ENCODE data around the gene UBE2G2.

UBE2G2 gene

GRCh38 chr21:44727321-44727720, 74.3 kb downstream of the UBE2G2 start:
- no peak for TF ChIP-seq TCF12 (IDR thresholded peaks at IDR 0.05; ENCODE audit: low read depth)
- no peak for TF ChIP-seq ZBTB7A (IDR thresholded peaks at IDR 0.05; ENCODE audit: low read depth)
- no peak for TF ChIP-seq YY1 (IDR thresholded peaks at IDR 0.05; ENCODE audit: low read depth)
- TF ChIP-seq CREB1 (IDR thresholded peaks at IDR 0.05; ENCODE audit: low read depth) = no peak
- TF ChIP-seq, protein P1, sequence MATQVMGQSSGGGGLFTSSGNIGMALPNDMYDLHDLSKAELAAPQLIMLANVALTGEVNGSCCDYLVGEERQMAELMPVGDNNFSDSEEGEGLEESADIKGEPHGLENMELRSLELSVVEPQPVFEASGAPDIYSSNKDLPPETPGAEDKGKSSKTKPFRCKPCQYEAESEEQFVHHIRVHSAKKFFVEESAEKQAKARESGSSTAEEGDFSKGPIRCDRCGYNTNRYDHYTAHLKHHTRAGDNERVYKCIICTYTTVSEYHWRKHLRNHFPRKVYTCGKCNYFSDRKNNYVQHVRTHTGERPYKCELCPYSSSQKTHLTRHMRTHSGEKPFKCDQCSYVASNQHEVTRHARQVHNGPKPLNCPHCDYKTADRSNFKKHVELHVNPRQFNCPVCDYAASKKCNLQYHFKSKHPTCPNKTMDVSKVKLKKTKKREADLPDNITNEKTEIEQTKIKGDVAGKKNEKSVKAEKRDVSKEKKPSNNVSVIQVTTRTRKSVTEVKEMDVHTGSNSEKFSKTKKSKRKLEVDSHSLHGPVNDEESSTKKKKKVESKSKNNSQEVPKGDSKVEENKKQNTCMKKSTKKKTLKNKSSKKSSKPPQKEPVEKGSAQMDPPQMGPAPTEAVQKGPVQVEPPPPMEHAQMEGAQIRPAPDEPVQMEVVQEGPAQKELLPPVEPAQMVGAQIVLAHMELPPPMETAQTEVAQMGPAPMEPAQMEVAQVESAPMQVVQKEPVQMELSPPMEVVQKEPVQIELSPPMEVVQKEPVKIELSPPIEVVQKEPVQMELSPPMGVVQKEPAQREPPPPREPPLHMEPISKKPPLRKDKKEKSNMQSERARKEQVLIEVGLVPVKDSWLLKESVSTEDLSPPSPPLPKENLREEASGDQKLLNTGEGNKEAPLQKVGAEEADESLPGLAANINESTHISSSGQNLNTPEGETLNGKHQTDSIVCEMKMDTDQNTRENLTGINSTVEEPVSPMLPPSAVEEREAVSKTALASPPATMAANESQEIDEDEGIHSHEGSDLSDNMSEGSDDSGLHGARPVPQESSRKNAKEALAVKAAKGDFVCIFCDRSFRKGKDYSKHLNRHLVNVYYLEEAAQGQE (IDR thresholded peaks at IDR 0.05; ENCODE audit: low read depth) = no peak
- no peak for TF ChIP-seq RAD21 (IDR thresholded peaks at IDR 0.05; ENCODE audit: low read depth)
- TF ChIP-seq EP300 (IDR thresholded peaks at IDR 0.05; ENCODE audit: borderline replicate concordance) = no peak
- TF ChIP-seq, protein P2, sequence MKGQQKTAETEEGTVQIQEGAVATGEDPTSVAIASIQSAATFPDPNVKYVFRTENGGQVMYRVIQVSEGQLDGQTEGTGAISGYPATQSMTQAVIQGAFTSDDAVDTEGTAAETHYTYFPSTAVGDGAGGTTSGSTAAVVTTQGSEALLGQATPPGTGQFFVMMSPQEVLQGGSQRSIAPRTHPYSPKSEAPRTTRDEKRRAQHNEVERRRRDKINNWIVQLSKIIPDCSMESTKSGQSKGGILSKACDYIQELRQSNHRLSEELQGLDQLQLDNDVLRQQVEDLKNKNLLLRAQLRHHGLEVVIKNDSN (IDR thresholded peaks at IDR 0.05) = no peak
- no peak for TF ChIP-seq EGR1 (IDR thresholded peaks at IDR 0.05)

DNA sequence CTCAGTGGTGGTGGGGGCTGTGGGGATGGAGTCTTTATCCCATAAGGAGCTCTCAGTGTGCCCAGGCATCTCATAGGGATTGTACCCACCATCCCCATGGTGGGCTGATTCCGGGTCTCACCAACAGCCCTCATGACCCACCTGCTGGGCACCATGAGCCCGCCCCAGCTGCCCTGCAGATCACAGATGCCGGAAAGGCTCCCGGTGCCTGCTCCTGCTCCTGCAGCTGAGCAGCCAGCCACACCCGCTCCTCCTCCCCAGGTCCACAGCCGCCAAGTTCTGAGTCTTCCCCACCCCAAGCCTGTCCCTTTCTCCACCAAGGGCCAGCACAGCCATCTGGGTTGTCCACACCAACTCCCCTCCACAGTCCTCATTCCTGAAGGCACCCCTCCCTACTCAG, 74.8 kb downstream of the UBE2G2 start:
- no peak for TF ChIP-seq MAX (IDR thresholded peaks at IDR 0.05)
- TF ChIP-seq, protein P1 (IDR thresholded peaks at IDR 0.05; ENCODE audit: low read depth) = no peak
- no peak for TF ChIP-seq YY1 (IDR thresholded peaks at IDR 0.05; ENCODE audit: low read depth)

GRCh38 chr21:44724926-44725325, 76.7 kb downstream of the UBE2G2 start:
- TF ChIP-seq YY1 (IDR thresholded peaks at IDR 0.05; ENCODE audit: low read depth) = no peak
- no peak for TF ChIP-seq NFIC (IDR thresholded peaks at IDR 0.05)
- TF ChIP-seq MAX (IDR thresholded peaks at IDR 0.05) = no peak
- TF ChIP-seq TAF1 (IDR thresholded peaks at IDR 0.05; ENCODE audit: low read depth) = no peak
- TF ChIP-seq EP300 (IDR thresholded peaks at IDR 0.05; ENCODE audit: borderline replicate concordance) = no peak
- TF ChIP-seq, protein P2 (IDR thresholded peaks at IDR 0.05) = no peak
- TF ChIP-seq, protein P1 (IDR thresholded peaks at IDR 0.05; ENCODE audit: low read depth) = no peak
- no peak for TF ChIP-seq FOXM1 (IDR thresholded peaks at IDR 0.05; ENCODE audit: borderline replicate concordance, low read depth)

DNA sequence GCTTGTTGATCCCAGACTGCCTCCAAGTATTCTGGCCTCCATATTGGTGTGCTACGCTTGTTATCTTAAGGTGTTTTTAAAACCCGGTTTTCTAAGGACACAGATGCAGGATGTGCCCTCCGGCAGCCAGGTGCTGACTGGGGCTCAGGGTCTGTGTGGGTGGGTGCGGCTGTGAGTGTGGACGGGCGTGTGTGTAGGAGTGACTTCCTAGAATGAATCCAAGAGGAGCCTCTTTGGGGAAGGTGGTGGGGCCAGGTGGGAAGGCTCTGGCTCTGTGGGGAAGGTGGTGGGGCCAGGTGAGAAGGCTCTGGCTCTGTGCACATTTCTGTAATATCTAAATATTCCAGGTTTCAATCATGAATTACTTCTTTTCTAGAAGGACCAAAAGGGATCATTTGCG, 77.4 kb downstream of the UBE2G2 start:
- TF ChIP-seq CREB1 (IDR thresholded peaks at IDR 0.05; ENCODE audit: low read depth) (no peak), MAX (IDR thresholded peaks at IDR 0.05) (no peak), CEBPB (IDR thresholded peaks at IDR 0.05) (no peak), ZBTB7A (IDR thresholded peaks at IDR 0.05; ENCODE audit: low read depth) (no peak), NFIC (IDR thresholded peaks at IDR 0.05) (no peak), EGR1 (IDR thresholded peaks at IDR 0.05) (no peak), TEAD4 (IDR thresholded peaks at IDR 0.05) (no peak), TCF12 (IDR thresholded peaks at IDR 0.05; ENCODE audit: low read depth) (no peak), YY1 (IDR thresholded peaks at IDR 0.05; ENCODE audit: low read depth) (no peak), RAD21 (IDR thresholded peaks at IDR 0.05; ENCODE audit: low read depth) (no peak), EP300 (IDR thresholded peaks at IDR 0.05; ENCODE audit: borderline replicate concordance) (no peak), FOXM1 (IDR thresholded peaks at IDR 0.05; ENCODE audit: borderline replicate concordance, low read depth) (no peak), TAF1 (IDR thresholded peaks at IDR 0.05; ENCODE audit: low read depth) (no peak)
- TF ChIP-seq, protein P1 (IDR thresholded peaks at IDR 0.05; ENCODE audit: low read depth) = no peak
- TF ChIP-seq, protein P2 (IDR thresholded peaks at IDR 0.05) = no peak

Measured in Ishikawa (cell line).